ENCODE measurements around the gene RPAP2. TPM values are rescaled to one million over a fixed set of nuclear protein-coding genes. Genes with fewer than 3 reads are reported as not detected.
"Not testable (repeated sequence)": the region's sequence is repeated elsewhere in the genome, so short reads cannot be mapped to it uniquely, and the experiment has no call there.

The RPAP2 gene
- total RNA-seq, 2 donors from 2014 or later, result 36.6 to 38.1 TPM

DNA sequence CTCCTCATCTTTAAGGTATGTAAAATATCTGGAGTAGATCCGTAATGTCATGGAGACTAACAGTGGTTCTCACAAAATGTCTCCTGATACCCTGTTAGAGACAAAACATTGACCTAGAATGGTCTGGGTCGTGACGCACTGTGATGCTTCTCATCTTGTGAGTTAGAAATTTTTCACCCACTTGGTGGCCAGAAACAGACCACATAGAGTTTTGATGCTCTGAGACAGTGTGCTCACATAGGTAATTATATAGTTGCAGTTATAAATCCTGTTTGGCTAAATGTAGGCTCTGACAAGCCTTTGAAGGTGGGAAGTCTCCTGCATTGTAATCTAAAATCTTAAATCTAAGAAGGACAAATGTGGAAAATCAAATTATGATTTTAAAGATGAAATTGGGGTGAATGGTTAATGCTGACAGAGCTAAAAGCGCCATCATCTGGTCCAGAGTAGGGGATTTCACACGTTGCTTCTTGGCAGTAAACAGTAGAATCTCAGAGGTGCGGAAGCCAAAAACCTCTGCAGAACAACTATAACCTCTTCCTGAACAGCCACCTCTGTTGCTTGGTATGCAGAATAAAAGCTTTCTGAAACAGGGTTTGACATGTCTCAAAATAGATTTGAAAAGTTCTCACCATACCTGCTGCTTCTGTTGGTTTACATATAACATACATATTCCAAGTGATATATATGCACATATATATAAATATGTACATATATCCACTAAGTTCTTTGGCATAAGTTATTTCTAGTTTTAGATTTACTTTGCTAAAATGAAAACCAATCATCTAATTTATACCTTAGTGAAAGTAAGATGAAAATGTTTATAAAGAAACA lies 17.1 kb downstream of the RPAP2 start:
- intact Hi-C loops (cut with DNase I), result no loop called here
- no peak for DNase-seq (ENCODE audit: low spot score)

DNA sequence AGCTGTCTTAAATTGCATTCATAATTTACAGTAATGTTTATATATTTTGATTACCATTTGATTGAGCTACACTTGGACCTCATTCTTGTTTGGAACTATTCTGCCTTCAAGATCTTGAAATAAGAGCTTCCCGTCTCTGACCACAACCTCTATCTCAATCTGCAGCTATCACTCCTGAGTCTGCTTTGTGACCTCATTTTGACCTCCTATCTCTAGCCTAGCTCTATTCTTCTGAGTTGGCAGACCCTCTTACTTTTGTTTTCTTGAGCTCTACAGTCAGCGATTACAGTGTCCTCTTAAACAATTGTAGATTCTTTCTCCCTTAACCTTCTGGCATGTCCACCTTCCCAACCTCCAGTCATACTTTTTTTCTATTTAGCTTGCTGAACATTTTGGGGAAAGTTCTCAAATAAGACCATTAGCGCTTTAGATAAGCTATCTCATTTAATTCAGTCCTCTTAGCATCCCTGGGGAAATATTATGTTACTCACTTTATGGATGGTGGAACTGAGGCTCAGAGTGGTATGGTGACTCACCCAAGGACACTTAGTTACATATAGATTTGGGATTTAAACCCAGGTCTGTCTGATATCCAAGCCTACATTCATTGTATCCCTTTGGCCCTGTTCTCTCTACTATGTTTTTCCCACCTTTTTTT lies 19.1 kb downstream of the RPAP2 start:
- intact Hi-C loops (cut with DNase I), result no loop called here
- DNase-seq (ENCODE audit: low spot score), result no peak

DNA sequence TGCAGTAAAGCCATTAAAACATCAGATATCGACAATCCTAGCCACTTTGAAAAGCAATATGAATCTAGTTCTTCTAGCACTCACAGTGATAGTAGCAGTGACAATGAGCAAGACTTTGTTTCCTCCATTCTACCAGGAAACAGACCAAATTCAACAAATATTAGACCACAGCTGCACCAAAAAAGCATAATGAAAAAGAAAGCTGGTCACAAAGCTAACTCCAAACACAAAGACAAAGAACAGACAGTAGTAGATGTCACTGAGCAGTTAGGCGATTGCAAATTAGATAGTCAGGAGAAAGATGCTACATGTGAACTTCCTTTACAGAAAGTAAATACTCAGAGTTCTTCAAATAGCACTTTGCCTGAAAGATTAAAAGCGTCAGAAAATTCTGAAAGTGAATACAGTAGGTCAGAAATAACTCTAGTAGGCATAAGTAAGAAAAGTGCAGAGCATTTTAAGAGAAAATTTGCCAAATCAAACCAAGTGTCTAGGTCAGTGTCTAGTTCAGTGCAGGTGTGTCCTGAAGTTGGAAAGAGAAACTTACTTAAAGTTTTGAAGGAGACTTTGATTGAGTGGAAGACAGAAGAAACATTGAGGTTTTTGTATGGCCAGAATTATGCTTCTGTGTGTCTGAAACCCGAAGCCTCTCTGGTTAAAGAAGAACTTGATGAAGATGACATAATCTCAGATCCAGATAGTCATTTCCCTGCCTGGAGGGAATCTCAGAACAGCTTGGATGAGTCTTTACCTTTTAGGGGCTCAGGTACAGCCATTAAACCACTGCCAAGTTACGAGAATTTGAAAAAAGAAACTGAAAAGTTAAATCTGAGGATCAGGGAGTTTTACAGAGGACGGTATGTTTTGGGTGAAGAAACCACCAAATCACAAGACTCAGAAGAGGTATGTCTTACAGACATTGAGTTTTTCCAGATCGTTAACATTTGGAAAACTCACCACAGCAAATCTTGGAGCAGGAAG lies 24.9 kb downstream of the RPAP2 start:
- no peak for DNase-seq (ENCODE audit: low spot score)
- intact Hi-C loops (cut with DNase I), result no loop called here

DNA sequence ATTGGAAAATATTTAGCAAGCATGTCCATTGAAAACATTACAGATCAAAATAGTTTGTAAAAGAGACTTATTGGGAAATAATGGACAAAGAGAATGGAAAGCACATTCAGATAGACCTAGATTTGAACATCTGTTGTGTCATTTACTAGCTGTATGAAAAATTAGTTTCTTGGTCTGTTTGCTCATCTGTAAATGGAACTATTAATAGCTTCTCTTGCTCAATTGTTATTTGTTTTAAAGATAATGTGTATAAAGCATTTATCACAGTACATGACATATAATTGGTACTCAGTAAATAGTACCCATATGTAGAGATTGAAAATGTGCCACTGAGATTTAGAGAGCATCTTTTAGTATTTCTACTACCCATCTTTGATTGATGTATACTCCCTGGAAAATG lies 25.9 kb downstream of the RPAP2 start:
- no peak for DNase-seq (ENCODE audit: low spot score)
- intact Hi-C loops (cut with DNase I), result no loop called here

GRCh38 chr1:92326681-92327080 lies 27.8 kb downstream of the RPAP2 start:
- no peak for DNase-seq (ENCODE audit: low spot score)
- intact Hi-C loops (cut with DNase I), result no loop called here

GRCh38 chr1:92327794-92328193 lies 28.9 kb downstream of the RPAP2 start:
- no peak for DNase-seq (ENCODE audit: low spot score)
- intact Hi-C loops (cut with DNase I), result no loop called here

DNA sequence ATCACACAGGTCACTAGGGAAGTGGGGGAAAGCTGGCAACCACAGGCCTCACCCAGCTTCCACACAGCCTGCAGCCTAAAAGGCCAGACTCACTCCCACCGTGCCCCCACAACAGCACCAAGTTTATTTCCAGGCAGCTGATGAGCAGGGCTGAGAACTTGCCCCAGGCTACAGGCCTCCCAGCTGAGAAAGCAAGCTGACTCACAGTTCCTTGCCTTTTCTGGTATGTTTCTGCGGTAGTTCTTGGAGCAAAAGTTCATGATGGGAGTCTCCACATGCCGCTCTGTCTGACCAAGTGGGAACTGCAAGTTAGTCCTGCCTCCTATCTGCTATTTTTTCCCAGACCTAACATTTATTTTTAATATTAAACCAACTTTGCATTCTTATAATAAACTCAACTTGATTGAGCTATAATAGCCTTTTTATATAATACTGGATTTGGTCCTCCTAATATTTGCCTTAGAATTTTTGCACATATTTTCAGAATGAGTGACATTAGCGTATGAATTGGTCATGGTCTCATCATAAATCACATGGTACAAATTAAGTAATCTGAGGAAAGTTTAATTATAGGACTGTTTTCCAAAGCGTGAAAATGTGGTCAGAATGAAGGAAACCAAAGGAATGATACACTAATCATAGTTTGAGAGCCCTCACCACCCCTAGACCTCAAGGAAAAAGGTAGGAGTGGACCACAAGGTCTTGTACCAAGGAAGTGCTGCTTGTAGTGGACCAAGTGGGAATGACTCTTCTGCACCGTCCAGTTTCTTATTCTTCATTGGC lies 30.7 kb downstream of the RPAP2 start:
- intact Hi-C loops (cut with DNase I), result no loop called here
- DNase-seq (ENCODE audit: low spot score), result no peak

GRCh38 chr1:92333668-92334067 lies 34.8 kb downstream of the RPAP2 start:
- DNase-seq (ENCODE audit: low spot score), result no peak
- intact Hi-C loops (cut with DNase I), result no loop called here

- DNase-seq (ENCODE audit: low spot score), result no peak
- intact Hi-C loops (cut with DNase I), result no loop called here
Measured at GRCh38 chr1:92340154-92340553, 41.3 kb downstream of the RPAP2 start.

DNA sequence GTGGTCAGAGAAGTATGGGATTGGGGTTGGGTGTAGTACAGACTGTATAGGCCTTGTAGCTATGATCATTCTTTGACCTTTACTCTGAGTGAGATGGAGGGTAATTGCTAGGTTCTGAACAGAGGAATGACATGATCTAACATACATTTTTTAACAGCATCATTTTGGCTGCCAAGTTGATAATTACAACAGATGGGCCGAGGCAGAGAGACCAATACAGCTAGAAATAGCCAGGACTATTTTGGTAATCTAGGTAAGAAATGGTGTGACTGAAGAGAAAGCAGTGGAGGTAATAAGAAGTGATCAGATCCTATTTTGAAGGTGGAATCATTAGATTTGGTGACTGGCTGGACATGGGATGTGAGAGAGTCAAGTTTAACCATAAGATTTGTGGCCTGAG lies 43.5 kb downstream of the RPAP2 start:
- DNase-seq (ENCODE audit: low spot score), result no peak
- intact Hi-C loops (cut with DNase I), result no loop called here

DNA sequence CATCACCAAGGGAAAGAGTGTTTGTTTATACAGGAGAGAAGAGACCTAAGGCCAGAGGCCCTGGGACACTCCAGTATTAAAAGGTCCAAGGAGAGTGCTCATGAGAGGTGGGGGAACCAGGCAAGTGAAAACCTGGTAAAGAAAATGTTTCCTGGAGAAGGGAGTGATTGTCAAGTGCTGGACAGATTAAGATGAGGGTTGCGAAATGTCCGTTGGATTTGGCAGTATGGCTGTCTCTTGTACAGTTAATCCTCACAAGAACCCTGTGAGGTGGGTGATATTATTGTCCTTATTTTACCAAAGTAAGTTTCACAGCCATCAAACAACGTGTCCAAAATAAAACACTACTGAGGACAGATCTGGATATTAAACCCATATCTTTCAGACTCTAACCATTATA lies 44.2 kb downstream of the RPAP2 start:
- intact Hi-C loops (cut with DNase I), result no loop called here
- no peak for DNase-seq (ENCODE audit: low spot score)

GRCh38 chr1:92346866-92347640 lies 48.2 kb downstream of the RPAP2 start:
- DNase-seq (ENCODE audit: low spot score), result no peak
- intact Hi-C loops (cut with DNase I), result no loop called here

- no peak for DNase-seq (ENCODE audit: low spot score)
- intact Hi-C loops (cut with DNase I), result no loop called here
Measured at GRCh38 chr1:92352856-92353255, 54.0 kb downstream of the RPAP2 start.

- intact Hi-C loops (cut with DNase I), result no loop called here
- DNase-seq (ENCODE audit: low spot score), result no peak
Measured at GRCh38 chr1:92354259-92354658, 55.4 kb downstream of the RPAP2 start.

DNA sequence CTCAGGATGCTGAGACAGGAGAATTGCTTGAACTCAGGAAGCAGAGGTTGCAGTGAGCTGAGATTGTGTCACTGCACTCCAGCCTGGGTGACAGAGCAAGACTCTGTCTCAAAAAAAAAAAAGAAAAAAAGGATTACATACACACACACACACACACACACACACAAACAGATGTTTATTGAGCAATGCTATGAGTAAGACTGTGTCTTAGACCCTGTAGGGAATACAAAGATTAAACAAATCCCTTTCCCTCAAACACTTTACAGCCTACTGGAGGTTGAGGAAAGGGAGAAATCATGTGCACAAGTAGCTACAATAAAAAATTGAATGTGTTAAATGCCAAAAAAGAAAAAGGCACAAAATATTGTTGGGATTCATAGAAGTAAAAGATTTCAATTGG lies 58.1 kb downstream of the RPAP2 start:
- no peak for DNase-seq (ENCODE audit: low spot score)
- intact Hi-C loops (cut with DNase I), result no loop called here

DNA sequence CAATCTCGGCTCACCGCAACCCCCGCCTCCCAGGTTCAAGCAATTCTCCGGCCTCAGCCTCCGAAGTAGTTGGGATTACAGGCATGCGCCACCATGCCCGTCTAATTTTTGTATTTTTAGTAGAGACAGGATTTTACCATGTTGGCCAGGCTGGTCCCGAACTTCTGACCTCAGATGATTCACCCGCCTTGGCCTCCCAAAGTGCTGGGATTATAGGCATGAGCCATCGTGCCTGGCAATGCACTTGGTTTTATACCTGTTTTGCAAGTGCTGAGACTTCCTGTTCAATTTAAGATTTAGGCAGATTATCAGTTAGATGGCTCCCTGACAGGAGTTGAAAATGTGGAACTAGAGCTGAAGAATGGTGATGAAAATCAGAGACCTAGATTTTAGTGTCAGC lies 60.5 kb downstream of the RPAP2 start:
- DNase-seq (ENCODE audit: low spot score); intact Hi-C loops (cut with DNase I): not testable (repeated sequence)

DNA sequence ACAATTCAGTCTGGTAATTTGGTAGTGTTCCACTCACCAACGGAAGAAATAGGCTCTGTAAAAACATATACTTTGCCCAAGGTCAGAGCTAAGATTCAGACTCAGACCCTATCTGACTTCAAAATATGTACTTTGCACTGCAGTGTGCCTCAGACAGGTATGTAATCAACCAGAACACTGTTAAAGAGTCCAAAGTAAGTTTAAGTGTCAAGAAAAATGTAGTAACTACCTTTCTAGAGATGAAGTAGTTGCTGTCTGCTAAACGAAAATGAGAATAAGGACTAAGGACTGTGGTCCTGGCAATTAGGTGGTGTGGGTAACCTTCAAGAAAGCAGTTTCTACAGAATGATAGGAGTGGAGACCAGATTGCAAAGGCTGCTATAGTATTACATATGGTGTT lies 61.1 kb downstream of the RPAP2 start:
- intact Hi-C loops (cut with DNase I), result no loop called here
- no peak for DNase-seq (ENCODE audit: low spot score)

DNA sequence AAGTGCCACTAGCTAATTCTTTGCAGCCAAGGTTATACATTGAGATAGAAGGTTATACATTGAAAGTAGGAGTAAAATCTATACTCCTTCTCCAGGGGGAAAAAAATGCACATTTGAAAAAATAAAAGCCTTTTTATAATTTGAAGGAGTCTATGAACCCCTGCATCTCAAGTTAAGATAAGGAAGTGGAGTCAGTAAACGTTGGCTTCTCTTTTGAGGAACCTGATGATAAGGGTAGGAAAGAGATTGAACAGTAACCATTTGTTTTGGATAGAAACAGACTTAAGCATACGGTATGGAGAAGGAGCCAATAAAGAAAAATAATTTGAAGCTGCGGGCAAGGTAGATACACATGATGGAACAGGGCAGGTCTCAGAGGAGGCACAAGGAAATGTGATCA lies 64.1 kb downstream of the RPAP2 start:
- intact Hi-C loops (cut with DNase I), result no loop called here
- DNase-seq (ENCODE audit: low spot score), result no peak

All from posterior vena cava (tissue), 2 donors.